Subcutaneous abdominal adipose tissue (tissue), 5 donors: ENCODE results near the gene MACO1.

Experiments
- H3K27ac ChIP-seq: one replicate; pipeline ENCODE4 v1.7.0; 2013; ENCODE audit warnings: low read depth, mild to moderate bottlenecking, inconsistent platforms, low read length, moderate library complexity
- H3K27me3 ChIP-seq, 5 donors: one replicate each; pipeline ENCODE4 v1.7.0; 2013; ENCODE audit warnings: low read length in 5 of 5, inconsistent platforms in 1 of 5; ENCODE audit not compliant: control insufficient read depth in 5 of 5, insufficient read depth in 4 of 5
- H3K36me3 ChIP-seq, 5 donors: one replicate each; pipeline ENCODE4 v1.7.0; 2013; ENCODE audit warnings: low read length in 5 of 5; ENCODE audit not compliant: control insufficient read depth in 5 of 5, insufficient read depth in 5 of 5
- H3K4me1 ChIP-seq, 5 donors: one replicate each; pipeline ENCODE4 v1.7.0; 2013; ENCODE audit warnings: low read length in 5 of 5, mild to moderate bottlenecking in 3 of 5, moderate library complexity in 1 of 5; ENCODE audit not compliant: control insufficient read depth in 5 of 5, insufficient read depth in 5 of 5
- H3K4me3 ChIP-seq, 5 donors: one replicate each; pipeline ENCODE4 v1.7.0; 2013; ENCODE audit warnings: low read length in 5 of 5, low read depth in 1 of 5
- H3K9ac ChIP-seq, 5 donors: one replicate each; pipeline ENCODE4 v1.7.0; 2013; ENCODE audit warnings: low read length in 5 of 5, mild to moderate bottlenecking in 4 of 5, moderate library complexity in 3 of 5
- H3K9me3 ChIP-seq, 5 donors: one replicate each; pipeline ENCODE4 v1.7.0; 2013; ENCODE audit warnings: low read length in 5 of 5; ENCODE audit not compliant: control insufficient read depth in 5 of 5
- donor health status: healthy.
- donor health status: healthy.
- donor health status: healthy.
- donor health status: healthy.
- donor health status: healthy.

Gene MACO1

GRCh38 chr1:25520446-25521061 is 89.9 kb downstream of the MACO1 start:
- H3K4me1 ChIP-seq, result peaks cover 0 to 9% (median 0%) of the 10 kb centered on the region in 5 donors
- H3K27me3 ChIP-seq, result peaks cover 4 to 21% (median 8%) of the 10 kb centered on the region in 5 donors
- H3K9ac ChIP-seq, result peak overlapping the region in 1 of 5 donors; percentile 41
- H3K27ac ChIP-seq, result no peak overlapping the region
- peaks cover 0 to 9% (median 7%) of the 10 kb centered on the region in 5 donors for H3K9me3 ChIP-seq
- H3K4me3 ChIP-seq, result no peak overlapping the region
- H3K36me3 ChIP-seq, result no peaks in the 10 kb centered on the region

- no peak overlapping the region for H3K4me3 ChIP-seq
- peaks cover 0 to 9% (median 0%) of the 10 kb centered on the region in 5 donors for H3K4me1 ChIP-seq
- no peaks in the 10 kb centered on the region for H3K36me3 ChIP-seq
- peaks cover 0 to 11% (median 10%) of the 10 kb centered on the region in 5 donors for H3K9me3 ChIP-seq
- no peak overlapping the region for H3K27ac ChIP-seq
- no peak overlapping the region for H3K9ac ChIP-seq
- H3K27me3 ChIP-seq, result peaks cover 0 to 21% (median 8%) of the 10 kb centered on the region in 5 donors
These were observed 91.4 kb downstream of the MACO1 start for GRCh38 chr1:25522031-25522655.

- Histone ChIP-seq H3K4me3 (no peak overlapping the region), H3K27ac (no peak overlapping the region), H3K4me1 (peaks cover 0 to 9% (median 0%) of the 10 kb centered on the region in 5 donors), H3K27me3 (peaks cover 0 to 26% (median 6%) of the 10 kb centered on the region in 5 donors), H3K9me3 (peaks cover 0 to 11% (median 10%) of the 10 kb centered on the region in 5 donors), H3K9ac (no peak overlapping the region), H3K36me3 (no peaks in the 10 kb centered on the region)
These were observed 92.8 kb downstream of the MACO1 start for GRCh38 chr1:25523542-25523941.

DNA sequence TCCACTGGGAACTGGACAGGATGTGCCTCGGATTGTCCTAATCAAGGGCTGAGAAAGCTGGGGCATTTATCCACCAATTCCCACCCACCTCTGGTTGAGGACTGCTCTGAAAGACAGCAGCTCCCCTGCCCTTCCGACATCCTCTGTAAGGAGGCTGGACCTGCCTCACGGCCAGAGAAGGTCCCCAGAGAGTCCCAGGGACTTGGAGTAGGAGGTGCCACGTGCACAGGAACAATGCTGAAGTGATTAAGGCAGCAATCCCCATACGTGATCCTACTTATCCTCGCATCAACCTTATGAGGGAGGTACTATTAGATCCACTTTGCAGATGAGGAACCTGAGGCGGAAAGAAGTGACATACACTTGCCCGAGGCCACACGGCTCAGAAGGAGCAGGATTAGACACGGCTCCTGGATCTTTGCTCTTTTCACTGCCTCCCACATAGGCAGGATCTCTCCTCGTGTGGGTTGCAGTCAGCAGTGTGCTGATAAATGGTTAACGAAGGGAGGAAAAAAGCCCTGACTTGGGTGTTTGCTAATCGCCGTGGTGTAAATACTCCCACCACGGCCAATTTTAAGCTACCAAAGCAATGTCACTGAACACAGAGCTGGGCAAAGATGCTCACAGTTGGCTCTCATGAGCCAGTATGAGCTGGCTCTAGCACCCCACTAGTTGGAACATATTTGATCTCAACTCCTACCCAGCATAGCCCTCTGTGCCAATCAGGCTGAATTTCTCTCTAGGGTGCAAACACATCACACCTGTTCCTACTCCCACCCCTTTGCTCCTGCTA is 94.1 kb downstream of the MACO1 start:
- no peaks in the 10 kb centered on the region for H3K36me3 ChIP-seq
- H3K27me3 ChIP-seq, result peaks cover 0 to 29% (median 6%) of the 10 kb centered on the region in 5 donors
- H3K27ac ChIP-seq, result no peak overlapping the region
- peaks cover 0 to 9% (median 0%) of the 10 kb centered on the region in 5 donors for H3K4me1 ChIP-seq
- H3K9me3 ChIP-seq, result peaks cover 0 to 11% (median 10%) of the 10 kb centered on the region in 5 donors
- no peak overlapping the region for H3K4me3 ChIP-seq
- no peak overlapping the region for H3K9ac ChIP-seq

DNA sequence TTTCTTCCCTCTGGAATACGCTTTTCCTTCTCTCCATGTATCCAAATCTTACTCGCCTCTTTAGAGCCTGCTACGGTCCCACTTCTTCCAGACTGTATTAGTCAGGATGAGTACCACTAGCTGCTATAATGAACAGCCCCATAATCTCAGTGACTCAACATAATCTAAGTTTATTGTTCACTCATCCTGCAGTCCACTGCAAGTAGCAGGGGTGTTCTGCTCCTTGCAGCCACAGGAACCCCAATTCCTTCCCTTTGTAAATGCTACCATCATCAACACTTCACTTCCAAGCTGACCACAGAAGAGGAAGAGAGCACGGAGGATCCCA is 94.6 kb downstream of the MACO1 start:
- Histone ChIP-seq H3K4me3 (no peak overlapping the region), H3K27me3 (peaks cover 0 to 31% (median 6%) of the 10 kb centered on the region in 5 donors), H3K4me1 (peaks cover 0 to 9% (median 0%) of the 10 kb centered on the region in 5 donors), H3K27ac (no peak overlapping the region), H3K9me3 (peaks cover 0 to 11% (median 10%) of the 10 kb centered on the region in 5 donors), H3K9ac (no peak overlapping the region), H3K36me3 (no peaks in the 10 kb centered on the region)

- H3K9me3 ChIP-seq, result peaks cover 0 to 11% (median 10%) of the 10 kb centered on the region in 5 donors
- no peak overlapping the region for H3K4me3 ChIP-seq
- peaks cover 0 to 9% (median 0%) of the 10 kb centered on the region in 5 donors for H3K4me1 ChIP-seq
- H3K36me3 ChIP-seq, result no peaks in the 10 kb centered on the region
- peaks cover 0 to 31% (median 6%) of the 10 kb centered on the region in 5 donors for H3K27me3 ChIP-seq
- H3K27ac ChIP-seq, result no peak overlapping the region
- no peak overlapping the region for H3K9ac ChIP-seq
These were observed 96.1 kb downstream of the MACO1 start for GRCh38 chr1:25526753-25527152.

- Histone ChIP-seq H3K27me3 (peaks cover 0 to 31% (median 6%) of the 10 kb centered on the region in 5 donors), H3K4me3 (no peak overlapping the region), H3K9ac (no peak overlapping the region), H3K4me1 (peaks cover 0 to 9% (median 0%) of the 10 kb centered on the region in 5 donors), H3K36me3 (no peaks in the 10 kb centered on the region), H3K27ac (no peak overlapping the region), H3K9me3 (peaks cover 0 to 11% (median 10%) of the 10 kb centered on the region in 5 donors)
These were observed 96.6 kb downstream of the MACO1 start for GRCh38 chr1:25527226-25527846.

DNA sequence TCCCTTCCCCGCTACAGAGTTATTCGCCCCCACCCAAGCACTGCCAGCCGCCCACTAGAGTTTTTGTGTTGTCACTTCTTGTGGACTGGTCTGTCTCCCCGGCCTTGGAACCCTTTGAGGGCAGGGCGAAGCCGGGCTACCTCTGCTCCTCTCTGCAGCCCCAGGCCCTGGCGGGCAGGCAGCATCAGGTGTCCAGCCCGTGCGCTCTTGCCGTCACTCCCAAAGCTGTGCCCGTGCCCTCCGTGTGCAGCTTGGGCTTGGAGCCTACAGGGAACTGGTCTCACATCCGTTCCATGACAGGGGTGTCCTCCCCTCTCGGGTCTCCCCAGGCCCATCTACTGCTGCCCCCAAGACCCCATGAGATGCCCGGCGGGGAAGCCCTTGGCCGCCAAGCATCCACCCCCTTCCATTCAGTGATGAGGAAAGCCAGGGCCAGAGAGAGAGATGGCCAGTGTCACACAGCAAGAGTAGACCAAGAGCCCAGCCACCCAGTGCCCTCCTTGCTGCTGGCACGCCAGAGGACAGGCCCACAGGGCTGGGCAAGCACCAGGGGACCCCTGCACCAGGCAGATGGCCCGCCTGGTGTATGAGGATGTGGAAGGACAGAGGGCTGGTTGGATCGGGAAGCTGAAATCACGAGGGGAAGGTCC is 97.4 kb downstream of the MACO1 start:
- Histone ChIP-seq H3K4me1 (peaks cover 0 to 9% (median 0%) of the 10 kb centered on the region in 5 donors), H3K9ac (no peak overlapping the region), H3K36me3 (no peaks in the 10 kb centered on the region), H3K27ac (no peak overlapping the region), H3K9me3 (peaks cover 0 to 11% (median 10%) of the 10 kb centered on the region in 5 donors), H3K4me3 (no peak overlapping the region), H3K27me3 (peaks cover 0 to 30% (median 6%) of the 10 kb centered on the region in 5 donors)

DNA sequence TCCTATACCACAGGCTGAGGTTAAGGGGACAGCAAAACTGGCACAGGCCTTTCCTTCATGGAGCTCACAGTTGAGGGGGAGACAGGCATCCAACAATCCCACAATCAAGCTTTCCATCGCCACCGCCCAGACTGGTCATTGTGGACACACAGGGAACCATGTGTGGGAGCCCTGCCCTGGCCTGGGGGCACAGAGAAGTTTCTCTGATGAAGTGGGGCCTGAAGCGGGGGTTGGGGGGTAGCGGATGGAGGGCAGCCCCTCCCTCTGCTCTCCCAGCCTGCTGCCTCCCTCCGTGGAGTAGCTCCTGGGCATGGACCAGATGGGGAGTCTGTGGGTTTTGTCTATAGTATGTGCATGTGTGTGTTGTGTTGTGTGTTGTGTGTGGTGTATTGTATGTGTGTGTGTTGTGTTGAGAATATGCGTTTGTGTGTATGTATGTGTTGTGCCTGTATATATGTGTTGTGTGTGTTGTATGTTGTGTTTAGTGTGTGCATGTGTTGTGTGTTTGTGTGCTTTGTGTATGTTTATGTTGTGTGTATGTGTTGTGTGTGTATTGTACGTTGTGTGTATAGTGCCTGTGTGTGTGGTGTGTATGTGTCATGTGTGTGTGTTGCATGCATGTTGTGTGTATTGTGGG is 98.3 kb downstream of the MACO1 start:
- peaks cover 0 to 22% (median 6%) of the 10 kb centered on the region in 5 donors for H3K27me3 ChIP-seq
- H3K27ac ChIP-seq, result no peak overlapping the region
- H3K4me1 ChIP-seq, result peaks cover 0 to 9% (median 1%) of the 10 kb centered on the region in 5 donors
- H3K9ac ChIP-seq, result no peak overlapping the region
- H3K36me3 ChIP-seq, result no peaks in the 10 kb centered on the region
- H3K4me3 ChIP-seq, result no peak overlapping the region
- peaks cover 0 to 11% (median 10%) of the 10 kb centered on the region in 5 donors for H3K9me3 ChIP-seq
